Activated T-helper 9 cell treated with anti-CD3 and anti-CD28 coated beads, Interleukin-2, amount 50 U/mL, for 16 hours (primary cell): Measurements from ENCODE around the gene TSPAN6.

ENCODE experiments used
- DNase-seq: peaks from one replicate; pipeline ENCODE4 v3.0.0-alpha.2; 2020; ENCODE audit warnings: low read depth

TSPAN6 gene

GRCh38 chrX:100647739-100648138 is 11.1 kb upstream of the TSPAN6 start:
- no peak for DNase-seq

- no peak for DNase-seq
Measured at GRCh38 chrX:100647095-100647494, 10.5 kb upstream of the TSPAN6 start.

GRCh38 chrX:100645106-100645505 is 8.5 kb upstream of the TSPAN6 start:
- DNase-seq: no peak

GRCh38 chrX:100643956-100644860 is 7.6 kb upstream of the TSPAN6 start, which contains the start of gene SRPX2:
SRPX2 (plus strand) TSS chrX:100644199; CDS start chrX:100646323, 2,124 bp downstream.
- DNase-seq: no peak

GRCh38 chrX:100643212-100643611 is 6.6 kb upstream of the TSPAN6 start:
- no peak for DNase-seq

GRCh38 chrX:100642290-100642689 is 5.7 kb upstream of the TSPAN6 start:
- no peak for DNase-seq

GRCh38 chrX:100635989-100636320 is 651 bp downstream of the TSPAN6 start:
- no peak for DNase-seq

- DNase-seq: no peak
Measured at GRCh38 chrX:100635040-100635439, 1.6 kb downstream of the TSPAN6 start.

- DNase-seq: no peak
Measured at GRCh38 chrX:100625985-100626491, 10.6 kb downstream of the TSPAN6 start.

GRCh38 chrX:100623001-100623400 is 13.6 kb downstream of the TSPAN6 start:
- DNase-seq: no peak

- no peak for DNase-seq
Measured at GRCh38 chrX:100615005-100615404, 21.6 kb downstream of the TSPAN6 start.

- DNase-seq: no peak
Measured at GRCh38 chrX:100611951-100612350, 24.7 kb downstream of the TSPAN6 start.

- no peak for DNase-seq
Measured at GRCh38 chrX:100609591-100609990, 27.0 kb downstream of the TSPAN6 start.

GRCh38 chrX:100606753-100607152 is 29.9 kb downstream of the TSPAN6 start:
- DNase-seq: no peak

- DNase-seq: no peak
Measured at GRCh38 chrX:100600758-100601157, 35.8 kb downstream of the TSPAN6 start.

- DNase-seq: no peak
Measured at GRCh38 chrX:100600340-100600739, 36.3 kb downstream of the TSPAN6 start.

- no peak for DNase-seq
Measured at GRCh38 chrX:100599456-100599855, 37.1 kb downstream of the TSPAN6 start.

- DNase-seq: no peak
Measured at GRCh38 chrX:100596601-100597000, 40.0 kb downstream of the TSPAN6 start.

- DNase-seq: no peak
Measured at GRCh38 chrX:100593581-100593980, 43.0 kb downstream of the TSPAN6 start.

- DNase-seq: no peak
Measured at GRCh38 chrX:100593126-100593525, 43.5 kb downstream of the TSPAN6 start.

- DNase-seq: no peak
Measured at GRCh38 chrX:100591256-100592051, 45.2 kb downstream of the TSPAN6 start.

- no peak for DNase-seq
Measured at GRCh38 chrX:100587861-100588260, 48.7 kb downstream of the TSPAN6 start.

GRCh38 chrX:100586747-100587146 is 49.9 kb downstream of the TSPAN6 start:
- DNase-seq: no peak
